GM12875 (cell line): ENCODE measurements around the gene PXDN.
"Not testable (repeated sequence)": the region's sequence is repeated elsewhere in the genome, so short reads cannot be mapped to it uniquely, and the experiment has no call there.

Source experiments
- H3K4me3 ChIP-seq: one replicate; pipeline ENCODE4 v1.5.1; 2011; ENCODE audit warnings: low read depth, low read length, control low read depth
- TF ChIP-seq, protein P1 (sequence below): IDR thresholded peaks from 2 replicates; pipeline ENCODE4 v1.5.1; 2011; ENCODE audit warnings: low read depth, mild to moderate bottlenecking, control low read depth, inconsistent platforms, low read length, moderate library complexity, borderline replicate concordance; ENCODE audit not compliant: insufficient read depth

PXDN gene

DNA sequence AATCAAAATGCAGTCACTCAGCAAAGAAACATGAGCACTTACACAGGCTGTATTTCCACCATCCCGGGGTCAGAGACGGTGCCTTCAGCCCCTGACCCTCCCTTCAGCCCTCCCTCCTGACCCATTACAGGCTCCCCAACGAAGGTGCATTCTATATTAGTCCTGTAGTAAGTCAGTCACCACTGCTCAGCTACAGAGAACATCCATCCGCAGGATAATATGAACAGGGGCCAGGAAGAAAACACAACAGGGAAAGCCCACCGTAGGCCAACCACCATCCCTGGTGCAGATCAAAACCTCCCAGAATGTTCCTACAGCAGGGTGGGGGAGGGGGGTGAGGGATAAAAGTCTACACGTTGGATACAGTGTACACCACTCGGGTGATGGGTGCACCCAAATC is 15.1 kb downstream of the PXDN start:
- no peak overlapping the region for H3K4me3 ChIP-seq
- TF ChIP-seq, protein P1, sequence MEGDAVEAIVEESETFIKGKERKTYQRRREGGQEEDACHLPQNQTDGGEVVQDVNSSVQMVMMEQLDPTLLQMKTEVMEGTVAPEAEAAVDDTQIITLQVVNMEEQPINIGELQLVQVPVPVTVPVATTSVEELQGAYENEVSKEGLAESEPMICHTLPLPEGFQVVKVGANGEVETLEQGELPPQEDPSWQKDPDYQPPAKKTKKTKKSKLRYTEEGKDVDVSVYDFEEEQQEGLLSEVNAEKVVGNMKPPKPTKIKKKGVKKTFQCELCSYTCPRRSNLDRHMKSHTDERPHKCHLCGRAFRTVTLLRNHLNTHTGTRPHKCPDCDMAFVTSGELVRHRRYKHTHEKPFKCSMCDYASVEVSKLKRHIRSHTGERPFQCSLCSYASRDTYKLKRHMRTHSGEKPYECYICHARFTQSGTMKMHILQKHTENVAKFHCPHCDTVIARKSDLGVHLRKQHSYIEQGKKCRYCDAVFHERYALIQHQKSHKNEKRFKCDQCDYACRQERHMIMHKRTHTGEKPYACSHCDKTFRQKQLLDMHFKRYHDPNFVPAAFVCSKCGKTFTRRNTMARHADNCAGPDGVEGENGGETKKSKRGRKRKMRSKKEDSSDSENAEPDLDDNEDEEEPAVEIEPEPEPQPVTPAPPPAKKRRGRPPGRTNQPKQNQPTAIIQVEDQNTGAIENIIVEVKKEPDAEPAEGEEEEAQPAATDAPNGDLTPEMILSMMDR = no peak

DNA sequence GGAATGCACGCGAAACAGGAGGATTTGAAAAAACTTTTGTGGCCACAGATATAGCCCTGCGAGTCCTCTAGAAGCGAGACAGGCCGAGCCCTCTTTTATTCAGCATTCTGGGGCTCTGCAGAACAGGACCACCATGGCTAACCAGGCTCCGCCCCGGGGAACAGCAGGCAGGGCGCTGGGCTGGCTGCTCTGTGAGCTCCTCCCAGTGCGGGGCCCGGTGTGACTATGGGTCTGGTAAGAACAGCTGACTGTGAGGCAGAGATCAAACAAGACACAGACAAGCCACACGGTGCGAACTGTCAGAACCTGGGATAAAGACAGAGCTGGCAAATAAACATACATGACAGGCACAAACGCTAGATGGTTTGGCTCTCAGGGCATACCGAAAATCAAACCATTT is 15.5 kb downstream of the PXDN start:
- TF ChIP-seq, protein P1 = no peak
- no peak overlapping the region for H3K4me3 ChIP-seq

DNA sequence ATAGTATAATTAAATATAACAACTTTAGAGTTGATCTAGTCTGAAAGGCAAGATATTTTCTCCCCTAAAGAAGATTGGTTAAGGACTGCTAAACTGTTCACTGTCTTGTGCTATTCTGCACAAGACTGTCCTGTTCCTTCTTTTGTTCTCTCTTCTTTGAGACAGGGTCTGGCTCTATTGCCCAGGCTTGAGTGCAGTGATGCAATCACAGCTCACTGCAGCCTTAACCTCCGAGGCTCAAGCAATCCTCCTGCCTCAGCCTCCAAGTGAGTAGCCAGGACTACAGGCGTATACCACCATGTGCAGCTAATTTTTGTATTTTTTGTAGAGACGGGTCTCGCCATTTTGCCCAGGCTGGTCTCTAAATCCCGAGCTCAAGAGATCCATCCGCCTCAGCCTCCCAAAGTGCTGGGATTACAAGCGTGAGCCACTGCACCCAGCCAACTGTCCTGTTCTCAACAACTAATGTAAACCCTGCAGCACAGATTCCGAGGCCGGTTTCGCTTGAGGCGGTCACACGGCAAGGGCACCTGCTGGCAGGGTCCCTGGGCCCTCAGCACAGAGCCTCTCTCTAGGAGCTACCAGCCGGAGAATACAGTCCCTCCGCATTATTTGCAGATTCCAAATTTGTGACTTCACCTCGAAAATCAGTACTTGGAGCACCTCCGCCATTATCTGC is 16.4 kb downstream of the PXDN start:
- TF ChIP-seq, protein P1 = no peak
- no peak overlapping the region for H3K4me3 ChIP-seq

DNA sequence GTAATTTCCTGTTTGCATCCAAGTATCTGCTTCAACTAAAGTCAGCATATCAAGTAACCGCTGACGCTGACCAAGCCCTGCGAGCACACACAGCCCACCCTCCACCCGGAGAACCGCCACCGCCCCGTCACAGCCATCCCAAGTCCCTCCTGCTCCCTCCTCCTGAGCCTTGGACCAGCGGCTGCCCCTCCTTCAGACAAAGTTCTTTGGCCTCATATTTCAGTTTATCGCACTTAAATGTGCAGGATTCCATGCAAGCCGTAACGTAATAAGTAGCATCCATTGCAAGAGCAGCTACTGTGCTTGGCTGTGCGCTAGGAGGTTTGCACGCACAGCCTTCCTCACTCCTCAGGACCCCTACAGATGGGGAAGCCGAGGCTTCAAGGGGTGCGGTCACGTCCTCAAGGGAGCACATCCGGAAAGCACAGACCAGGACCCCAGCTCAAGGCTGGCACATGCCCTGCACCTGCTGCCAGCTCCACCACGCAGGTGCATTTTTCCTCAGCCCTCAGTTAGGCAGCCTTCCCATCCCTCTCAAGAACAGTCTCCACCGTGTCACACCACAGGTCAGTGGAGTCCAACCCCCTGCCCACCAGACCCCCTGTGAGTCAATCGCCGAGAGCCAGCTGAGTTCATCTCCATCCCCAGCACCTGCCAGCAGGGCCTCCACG is 17.1 kb downstream of the PXDN start:
- TF ChIP-seq, protein P1 = no peak
- no peak overlapping the region for H3K4me3 ChIP-seq

DNA sequence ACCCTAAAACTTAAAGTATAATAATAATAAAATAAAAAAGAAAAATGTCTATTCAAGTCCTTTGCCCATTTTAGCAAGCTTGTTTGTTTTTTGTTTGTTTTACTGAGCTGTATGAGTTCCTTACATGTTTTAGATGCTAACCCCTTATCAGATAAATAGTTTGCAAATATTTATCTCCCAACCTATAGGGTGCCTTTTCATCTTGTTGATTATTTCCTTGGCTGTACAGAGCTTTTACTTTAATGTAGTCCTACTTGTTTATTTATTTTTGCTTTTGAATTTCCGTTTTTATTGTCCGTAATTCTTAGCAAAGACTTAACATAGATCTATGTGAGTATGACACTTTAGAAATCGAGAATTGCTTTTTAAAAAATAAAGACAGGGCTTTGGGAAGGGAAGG is 17.8 kb downstream of the PXDN start:
- TF ChIP-seq, protein P1 = no peak
- no peak overlapping the region for H3K4me3 ChIP-seq

DNA sequence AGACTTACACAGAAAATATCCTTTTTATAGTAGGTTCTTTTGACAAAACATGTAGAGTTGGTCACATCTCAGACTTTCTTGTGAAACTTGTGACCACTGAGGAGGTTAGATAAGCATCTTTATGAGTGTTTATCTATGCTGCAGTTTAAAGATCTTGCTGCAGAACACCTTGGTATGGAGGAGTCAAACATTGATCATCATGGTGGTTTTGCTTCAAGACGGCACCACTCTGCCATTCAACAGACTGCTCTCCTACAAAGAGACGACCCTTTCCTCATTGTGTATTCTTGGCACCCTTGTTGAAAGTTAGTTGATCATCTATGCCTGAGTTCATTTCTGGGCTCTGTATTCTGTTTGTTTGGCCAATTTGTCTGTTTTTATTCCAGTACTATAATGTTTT is 20.0 kb downstream of the PXDN start:
- H3K4me3 ChIP-seq = not testable (repeated sequence)

DNA sequence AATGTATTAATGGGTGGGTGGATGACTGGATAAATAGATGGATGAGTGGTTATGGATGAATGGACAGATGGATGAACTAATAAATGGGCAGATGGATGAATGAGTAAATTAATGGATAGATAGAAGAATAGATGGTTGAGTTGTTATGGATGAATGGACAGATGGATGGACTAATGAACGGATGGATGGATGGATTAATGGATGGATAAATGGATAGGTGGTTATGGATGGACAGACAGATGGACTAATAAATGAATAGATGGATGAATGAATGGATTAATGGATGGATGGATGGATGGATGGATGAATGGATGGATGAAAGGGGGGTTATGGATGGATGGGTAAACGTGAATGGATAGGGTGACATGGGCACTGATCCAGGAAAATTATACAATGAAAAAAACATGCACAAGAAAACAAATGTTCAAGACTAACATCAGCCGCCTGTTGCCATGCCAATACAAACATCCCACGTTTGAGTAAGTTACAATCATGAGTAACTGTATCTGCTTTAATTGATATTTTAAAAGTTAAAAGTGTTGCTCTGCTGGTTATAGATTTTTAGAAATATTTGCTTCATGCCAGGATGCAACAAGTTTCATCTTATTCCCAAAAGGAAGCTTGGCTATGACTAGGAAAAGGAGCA is 20.8 kb downstream of the PXDN start:
- no peak overlapping the region for H3K4me3 ChIP-seq
- TF ChIP-seq, protein P1 = no peak
